OCI-LY7 (cell line): ENCODE measurements around the gene DGLUCY. TPM values are rescaled to one million over a fixed set of nuclear protein-coding genes. Genes with fewer than 3 reads are reported as not detected.
A peak's percentile ranks its signal among the peaks of the same experiment; 100 is the strongest.

ENCODE experiments used
- BruUV-seq: library from RNA; stranded (reverse); fragments of 400-500 nt; replicated peaks from 2 replicates; lab custom pipeline; 2021; lab: Mats Ljungman, UMichigan
- CTCF ChIA-PET: fragments of 300-600 bp; sonication (Branson Sonifier 250); formaldehyde crosslinking; loops from one replicate; lab custom pipeline; 2022; ENCODE audit warnings: antibody characterized with exemption; ENCODE audit not compliant: unreplicated experiment; lab: Charles Lee
- POLR2A ChIA-PET: fragments of 300-600 bp; sonication (Branson Sonifier 250); formaldehyde crosslinking; loops from one replicate; lab custom pipeline; 2022; ENCODE audit warnings: antibody characterized with exemption; lab: Charles Lee
- DNase-seq: peaks from one replicate; pipeline ENCODE4 v3.0.0-alpha.2; 2015; ENCODE audit warnings: low spot score
- H2AFZ ChIP-seq: fragments of 200-600 bp; sonication (generic), shearing (Covaris generic); 2 replicates; pipeline ENCODE4 v1.6.1; 2014; ENCODE audit warnings: mild to moderate bottlenecking, antibody characterized with exemption, low read length, moderate library complexity
- H3K27ac ChIP-seq: fragments of 200-600 bp; sonication (generic); 2 replicates; pipeline ENCODE4 v1.5.1; 2014; ENCODE audit warnings: mixed run types, low read depth, mild to moderate bottlenecking, moderate library complexity, low read length, inconsistent platforms; ENCODE audit not compliant: poor library complexity, severe bottlenecking
- H3K36me3 ChIP-seq: fragments of 200-600 bp; sonication (generic); 2 replicates; pipeline ENCODE4 v1.6.1; 2014; ENCODE audit warnings: mild to moderate bottlenecking, antibody characterized with exemption, low read length, moderate library complexity, mixed read lengths; ENCODE audit not compliant: insufficient read depth
- H3K4me1 ChIP-seq: fragments of 200-600 bp; sonication (generic); 2 replicates; pipeline ENCODE4 v1.5.1; 2014; ENCODE audit warnings: mild to moderate bottlenecking, low read length; ENCODE audit not compliant: insufficient read depth, poor library complexity, severe bottlenecking
- H3K4me2 ChIP-seq: fragments of 200-600 bp; sonication (generic); 2 replicates; pipeline ENCODE4 v1.6.1; 2014; ENCODE audit warnings: mild to moderate bottlenecking, low read length
- H3K4me3 ChIP-seq: fragments of 200-600 bp; sonication (generic); 2 replicates; pipeline ENCODE4 v1.5.1; 2014; ENCODE audit warnings: mild to moderate bottlenecking, low read depth, low read length; ENCODE audit not compliant: poor library complexity, severe bottlenecking
- H3K79me2 ChIP-seq: fragments of 200-600 bp; sonication (generic); 2 replicates; pipeline ENCODE4 v1.6.1; 2016; ENCODE audit warnings: low read depth, mild to moderate bottlenecking, low read length, moderate library complexity, mixed read lengths; ENCODE audit not compliant: insufficient read depth
- H3K9me2 ChIP-seq: fragments of 200-600 bp; sonication (generic); 2 replicates; pipeline ENCODE4 v1.6.1; 2016; ENCODE audit warnings: mild to moderate bottlenecking, low read length, mixed read lengths; ENCODE audit not compliant: insufficient read depth
- H3K9me3 ChIP-seq: fragments of 200-600 bp; sonication (generic); 2 replicates; pipeline ENCODE4 v1.6.1; 2014; ENCODE audit warnings: mild to moderate bottlenecking, mixed run types, low read length, mixed read lengths
- H4K20me1 ChIP-seq: fragments of 200-600 bp; sonication (generic); 2 replicates; pipeline ENCODE4 v1.6.1; 2014; ENCODE audit warnings: mild to moderate bottlenecking, antibody characterized with exemption, low read length, moderate library complexity, mixed read lengths; ENCODE audit not compliant: insufficient read depth
- EZH2phosphoT487 ChIP-seq: fragments of 200-600 bp; sonication (generic); IDR thresholded peaks from 2 replicates; pipeline ENCODE4 v1.6.1; 2018; ENCODE audit warnings: low read depth, borderline replicate concordance, mild to moderate bottlenecking, mixed run types, antibody characterized with exemption, low read length, moderate library complexity, mixed read lengths
- intact Hi-C: fragments of 100-400 bp; cut with micrococcal nuclease; formaldehyde crosslinking; loops from one replicate; pipeline ENCODE4 v1.10.0; 2022; ENCODE audit not compliant: unreplicated experiment
- total RNA-seq, 2 experiments: library from RNA; depleted of rRNA in 1 of 2; stranded (reverse); fragments of >200 nt in 1 of 2; shearing (Covaris generic) in 1 of 2; gene quantifications; 2 replicates each; pipeline ENCODE4 v1.2.3, GENCODE V29; 2014 to 2022
- TF ChIP-seq, protein P1 (sequence below): fragments of 200-600 bp; sonication (generic); conservative IDR thresholded peaks from 2 replicates; pipeline ENCODE4 v1.5.1; 2014; ENCODE audit warnings: mild to moderate bottlenecking, antibody characterized with exemption, low read length, moderate library complexity, mixed read lengths

Gene DGLUCY
- total RNA-seq, 2 experiments from 2014 or later = 37.6 to 56.8 TPM

GRCh38 chr14:91173221-91173670 is 59.4 kb downstream of the DGLUCY start:
- no peak overlapping the region for H3K27ac ChIP-seq
- ChIA-PET POLR2A (interaction anchor here (1.0 to 1.2 kb wide), 3 partner anchors 120 to 272 kb away, joined by 3 to 4 read pairs (median 3); no protein-coding TSS in a partner anchor), CTCF (interaction anchor here (0.7 to 1.8 kb wide), 2 partner anchors 137 to 270 kb away, joined by 3 to 4 read pairs; no protein-coding TSS in a partner anchor)
- no peak overlapping the region for H3K4me2 ChIP-seq
- no peak for TF ChIP-seq EZH2phosphoT487
- TF ChIP-seq, protein P1, sequence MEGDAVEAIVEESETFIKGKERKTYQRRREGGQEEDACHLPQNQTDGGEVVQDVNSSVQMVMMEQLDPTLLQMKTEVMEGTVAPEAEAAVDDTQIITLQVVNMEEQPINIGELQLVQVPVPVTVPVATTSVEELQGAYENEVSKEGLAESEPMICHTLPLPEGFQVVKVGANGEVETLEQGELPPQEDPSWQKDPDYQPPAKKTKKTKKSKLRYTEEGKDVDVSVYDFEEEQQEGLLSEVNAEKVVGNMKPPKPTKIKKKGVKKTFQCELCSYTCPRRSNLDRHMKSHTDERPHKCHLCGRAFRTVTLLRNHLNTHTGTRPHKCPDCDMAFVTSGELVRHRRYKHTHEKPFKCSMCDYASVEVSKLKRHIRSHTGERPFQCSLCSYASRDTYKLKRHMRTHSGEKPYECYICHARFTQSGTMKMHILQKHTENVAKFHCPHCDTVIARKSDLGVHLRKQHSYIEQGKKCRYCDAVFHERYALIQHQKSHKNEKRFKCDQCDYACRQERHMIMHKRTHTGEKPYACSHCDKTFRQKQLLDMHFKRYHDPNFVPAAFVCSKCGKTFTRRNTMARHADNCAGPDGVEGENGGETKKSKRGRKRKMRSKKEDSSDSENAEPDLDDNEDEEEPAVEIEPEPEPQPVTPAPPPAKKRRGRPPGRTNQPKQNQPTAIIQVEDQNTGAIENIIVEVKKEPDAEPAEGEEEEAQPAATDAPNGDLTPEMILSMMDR = peak; percentile 93
- peaks cover 10% of the 10 kb centered on the region for H3K4me1 ChIP-seq
- H3K36me3 ChIP-seq = peaks cover 47% of the 10 kb centered on the region
- no peaks in the 10 kb centered on the region for H3K79me2 ChIP-seq
- H3K9me3 ChIP-seq = no peaks in the 10 kb centered on the region
- BruUV-seq = no TSS peak
- peak; percentile 75 for DNase-seq
- intact Hi-C loops = loop anchor here (1.0 kb wide), 1 partner anchor 270 kb away; no protein-coding TSS in a partner anchor
- H3K4me3 ChIP-seq = no peak overlapping the region
- no peak overlapping the region for H2AFZ ChIP-seq
- no peaks in the 10 kb centered on the region for H4K20me1 ChIP-seq
- H3K9me2 ChIP-seq = no peaks in the 10 kb centered on the region

- DNase-seq = no peak
- Histone ChIP-seq H3K9me3 (no peaks in the 10 kb centered on the region), H3K4me1 (peaks cover 10% of the 10 kb centered on the region), H2AFZ (no peak overlapping the region), H4K20me1 (no peaks in the 10 kb centered on the region), H3K4me2 (no peak overlapping the region), H3K27ac (no peak overlapping the region), H3K4me3 (no peak overlapping the region), H3K36me3 (peaks cover 45% of the 10 kb centered on the region), H3K9me2 (no peaks in the 10 kb centered on the region), H3K79me2 (no peaks in the 10 kb centered on the region)
- ChIA-PET CTCF (interaction anchor here (1.8 kb wide), 1 partner anchor 271 kb away, joined by 4 read pairs; no protein-coding TSS in a partner anchor), POLR2A (interaction anchor here (1.0 to 1.1 kb wide), 3 partner anchors 120 to 272 kb away, joined by 3 read pairs; no protein-coding TSS in a partner anchor)
- TF ChIP-seq, protein P1 = no peak
- no peak for TF ChIP-seq EZH2phosphoT487
- BruUV-seq = no TSS peak
- intact Hi-C loops = loop anchor here (1.0 kb wide), 1 partner anchor 271 kb away; no protein-coding TSS in a partner anchor
These were observed 60.0 kb downstream of the DGLUCY start for GRCh38 chr14:91173904-91174303.
